IMR-90 (cell line): ENCODE data around the gene PAEP. TPM values are rescaled to one million over a fixed set of nuclear protein-coding genes. Genes with fewer than 3 reads are reported as not detected.

Source experiments
- ATAC-seq: fragments of 200-7000 bp; cut with Tn5 transposase; 2 replicates; pipeline ENCODE4 v1.9.1; 2020; ENCODE audit warnings: low read depth, mild to moderate bottlenecking, moderate library complexity
- BruUV-seq: library from RNA; stranded (reverse); fragments of 400-500 nt; replicated peaks from 2 replicates; lab custom pipeline; 2021; lab: Mats Ljungman, UMichigan
- CTCF ChIA-PET: fragments of 300-600 bp; formaldehyde crosslinking; extraction: SDS; loops from one replicate; lab custom pipeline; 2021; ENCODE audit warnings: antibody characterized with exemption; lab: Yijun Ruan, JAX
- POLR2A ChIA-PET: fragments of 300-600 bp; sonication (Branson Sonifier 250); formaldehyde crosslinking; loops from one replicate; lab custom pipeline; 2022; ENCODE audit warnings: antibody characterized with exemption; ENCODE audit not compliant: unreplicated experiment; lab: Charles Lee
- DNase-seq: peaks from one replicate; pipeline ENCODE4 v3.0.0; 2013
- H2AFZ ChIP-seq: replicated peaks from 2 replicates; pipeline ENCODE3; 2013; ENCODE audit warnings: low read length, mild to moderate bottlenecking; ENCODE audit not compliant: poor library complexity
- H2AK5ac ChIP-seq: 2 replicates; pipeline ENCODE4 v1.6.1; 2013; ENCODE audit warnings: low read depth, low read length, inconsistent platforms
- H2AK9ac ChIP-seq: replicated peaks from 2 replicates; pipeline ENCODE3; 2013; ENCODE audit warnings: mild to moderate bottlenecking, low read depth, low read length, moderate library complexity; ENCODE audit not compliant: poor library complexity
- H2BK120ac ChIP-seq: 2 replicates; pipeline ENCODE4 v1.6.1; 2013; ENCODE audit warnings: low read depth, low read length, inconsistent platforms
- H2BK15ac ChIP-seq: 3 replicates; pipeline ENCODE4 v1.6.1; 2013; ENCODE audit warnings: low read depth, low read length, inconsistent platforms
- H2BK20ac ChIP-seq: 2 replicates; pipeline ENCODE4 v1.6.1; 2013; ENCODE audit warnings: low read depth, mild to moderate bottlenecking, inconsistent platforms, low read length, moderate library complexity
- H2BK5ac ChIP-seq: 2 replicates; pipeline ENCODE4 v1.6.1; 2013; ENCODE audit warnings: mild to moderate bottlenecking, low read depth, low read length, inconsistent platforms; ENCODE audit not compliant: poor library complexity, severe bottlenecking
- H3K14ac ChIP-seq: replicated peaks from 2 replicates; pipeline ENCODE4 v1.6.1; 2013; ENCODE audit warnings: low read depth, low read length, inconsistent platforms
- H3K18ac ChIP-seq: 2 replicates; pipeline ENCODE4 v1.6.1; 2013; ENCODE audit warnings: low read depth, low read length, control low read depth
- H3K23ac ChIP-seq: 2 replicates; pipeline ENCODE4 v1.6.1; 2013; ENCODE audit warnings: low read depth, low read length, inconsistent platforms
- H3K27ac ChIP-seq: 2 replicates; pipeline ENCODE4 v1.5.1; 2013; ENCODE audit warnings: mild to moderate bottlenecking, control low read depth, low read length; ENCODE audit not compliant: insufficient read depth
- H3K27me3 ChIP-seq: 2 replicates; pipeline ENCODE4 v1.6.1; 2013; ENCODE audit warnings: low read length; ENCODE audit not compliant: control insufficient read depth, insufficient read depth
- H3K36me3 ChIP-seq: 2 replicates; pipeline ENCODE4 v1.6.1; 2013; ENCODE audit warnings: low read length, mixed read lengths; ENCODE audit not compliant: control insufficient read depth, insufficient read depth
- H3K4ac ChIP-seq: 2 replicates; pipeline ENCODE4 v1.6.1; 2013; ENCODE audit warnings: low read depth, low read length, inconsistent platforms
- H3K4me1 ChIP-seq: 2 replicates; pipeline ENCODE4 v1.6.1; 2013; ENCODE audit warnings: low read length, mixed read lengths; ENCODE audit not compliant: control insufficient read depth, insufficient read depth
- H3K4me2 ChIP-seq: 2 replicates; pipeline ENCODE4 v1.6.1; 2013; ENCODE audit warnings: low read depth, mild to moderate bottlenecking, control low read depth, low read length, moderate library complexity
- H3K4me3 ChIP-seq: 2 replicates; pipeline ENCODE4 v1.5.1; 2013; ENCODE audit warnings: low read depth, mild to moderate bottlenecking, control low read depth, low read length, moderate library complexity; ENCODE audit not compliant: insufficient read depth
- H3K56ac ChIP-seq: 2 replicates; pipeline ENCODE4 v1.6.1; 2013; ENCODE audit warnings: low read length, inconsistent platforms; ENCODE audit not compliant: insufficient read depth; ENCODE audit errors: extremely low read depth
- H3K79me1 ChIP-seq, 2 experiments: 2 replicates each; pipeline ENCODE4 v1.6.1; 2013; ENCODE audit warnings: low read length in 2 of 2, inconsistent platforms in 1 of 2, low read depth in 1 of 2
- H3K9ac ChIP-seq: 2 replicates; pipeline ENCODE4 v1.6.1; 2013; ENCODE audit warnings: low read depth, low read length, control low read depth
- H3K9me1 ChIP-seq: 2 replicates; pipeline ENCODE4 v1.6.1; 2013; ENCODE audit warnings: low read length, inconsistent platforms; ENCODE audit not compliant: insufficient read depth
- H3K9me3 ChIP-seq: 2 replicates; pipeline ENCODE4 v1.6.1; 2013; ENCODE audit warnings: low read length; ENCODE audit not compliant: control insufficient read depth, insufficient read depth
- H4K20me1 ChIP-seq: 2 replicates; pipeline ENCODE4 v1.6.1; 2013; ENCODE audit warnings: low read length, inconsistent platforms; ENCODE audit not compliant: insufficient read depth
- H4K5ac ChIP-seq: 2 replicates; pipeline ENCODE4 v1.6.1; 2013; ENCODE audit warnings: mild to moderate bottlenecking, low read depth, low read length, control low read depth
- H4K8ac ChIP-seq, 2 experiments: 2 replicates each; pipeline ENCODE4 v1.6.1; 2013; ENCODE audit warnings: low read depth in 2 of 2, low read length in 2 of 2, control low read depth in 1 of 2, inconsistent platforms in 1 of 2
- H4K91ac ChIP-seq: 2 replicates; pipeline ENCODE4 v1.6.1; 2013; ENCODE audit warnings: low read depth, low read length, inconsistent platforms; ENCODE audit not compliant: insufficient read depth
- BHLHE40 ChIP-seq: fragments of 150-350 bp; IDR thresholded peaks from 2 replicates; pipeline ENCODE4 v1.6.1; 2016; ENCODE audit warnings: mild to moderate bottlenecking, low read depth, low read length
- CEBPB ChIP-seq: IDR thresholded peaks from 2 replicates; pipeline ENCODE4 v1.6.1; 2012; ENCODE audit warnings: low read depth, low read length, improper control_type of control experiment
- FOS ChIP-seq: fragments of 150-350 bp; IDR thresholded peaks from 2 replicates; pipeline ENCODE4 v1.6.1; 2016; ENCODE audit warnings: low read depth, low read length
- MAFK ChIP-seq: IDR thresholded peaks from 2 replicates; pipeline ENCODE4 v1.6.1; 2012; ENCODE audit warnings: low read depth, low read length, improper control_type of control experiment
- MAZ ChIP-seq: IDR thresholded peaks from 2 replicates; pipeline ENCODE4 v1.6.1; 2012; ENCODE audit warnings: low read depth, mild to moderate bottlenecking, low read length, improper control_type of control experiment, moderate library complexity, borderline replicate concordance
- NFE2L2 ChIP-seq: fragments of 150-350 bp; IDR thresholded peaks from 2 replicates; pipeline ENCODE4 v1.6.1; 2016; ENCODE audit warnings: low read depth, mild to moderate bottlenecking, low read length
- RAD21 ChIP-seq: IDR thresholded peaks from 2 replicates; pipeline ENCODE4 v1.6.1; 2012; ENCODE audit warnings: low read length, improper control_type of control experiment
- WGBS, 2 experiments: methylation state at CpG; one replicate each; pipeline versions ENCODE4 v1.1.5 to v1.1.7; 2013; ENCODE audit warnings: missing lambda C conversion rate in 2 of 2; ENCODE audit not compliant: insufficient read length in 1 of 2; ENCODE audit errors: extremely low coverage in 2 of 2; 5-methylcytosine and 5-hydroxymethylcytosine counted together
- dilution Hi-C: fragments of 300-500 bp; cut with HindIII; formaldehyde crosslinking; loops from one replicate; pipeline ENCODE4 v1.14.3; 2018; ENCODE audit warnings: low sequenced_read_pairs; ENCODE audit not compliant: unreplicated experiment
- in situ Hi-C: fragments of 300-500 bp; cut with MboI; formaldehyde crosslinking; loops from 3 replicates; pipeline ENCODE4 v1.14.3; 2019; ENCODE audit warnings: low sequenced_read_pairs, inconsistent platforms, mixed read lengths
- intact Hi-C: fragments of 100-400 bp; cut with micrococcal nuclease; formaldehyde crosslinking; loops from 2 replicates; pipeline ENCODE4 v1.10.0; 2022
- polyA plus RNA-seq, 3 experiments: library from polyadenylated mRNA; depleted of rRNA; stranded (reverse); fragments of >200 nt; gene quantifications; 2 replicates each; pipeline ENCODE4 v1.2.3, GENCODE V29; 2012; ENCODE audit warnings: low replicate concordance in 1 of 3
- total RNA-seq: library from RNA; depleted of rRNA; stranded (reverse); fragments of >200 nt; gene quantifications from 2 replicates; pipeline ENCODE4 v1.2.3, GENCODE V29; 2012

The PAEP gene
- total and polyA plus RNA-seq, 2 of the 4 experiments (the other 2 are of a cell fraction), result not detected

DNA sequence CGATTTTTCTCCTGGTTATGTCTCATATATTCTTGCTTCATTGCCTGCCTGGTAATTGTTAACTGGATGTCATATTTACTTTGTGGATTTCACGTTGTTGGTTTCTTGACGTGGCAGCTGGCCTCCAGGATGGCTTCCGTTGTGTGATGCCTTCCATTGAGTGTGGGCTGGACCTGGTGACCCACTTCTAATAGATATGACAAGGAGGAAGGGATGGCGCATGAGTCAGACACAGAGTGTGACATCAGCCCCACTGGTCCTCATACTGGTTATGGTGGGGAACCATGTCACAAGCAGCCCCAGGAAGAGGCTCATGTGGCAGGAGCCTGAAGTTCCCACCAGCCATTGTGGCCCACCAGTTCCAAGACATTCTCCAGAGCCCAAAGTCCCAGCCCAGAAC lies 6.4 kb upstream of the PAEP start:
- Histone ChIP-seq H3K14ac (no peak overlapping the region), H3K4me3 (no peak overlapping the region), H4K91ac (no peak overlapping the region), H2AFZ (no peak overlapping the region), H3K36me3 (no peaks in the 10 kb centered on the region), H2AK5ac (no peak overlapping the region), H3K23ac (no peak overlapping the region), H3K27ac (no peak overlapping the region), H3K56ac (no peak overlapping the region), H3K18ac (no peak overlapping the region), H3K4ac (no peak overlapping the region), H2BK120ac (no peak overlapping the region), H3K9ac (no peak overlapping the region), H2BK5ac (no peak overlapping the region), H3K79me1 (no peaks in the 10 kb centered on the region), H2AK9ac (no peak overlapping the region), H2BK20ac (no peak overlapping the region), H4K5ac (no peak overlapping the region), H2BK15ac (no peak overlapping the region), H3K4me2 (no peak overlapping the region), H4K20me1 (no peaks in the 10 kb centered on the region), H3K9me3 (no peaks in the 10 kb centered on the region), H3K4me1 (no peaks in the 10 kb centered on the region), H3K9me1 (no peaks in the 10 kb centered on the region), H4K8ac (no peak overlapping the region), H3K27me3 (no peaks in the 10 kb centered on the region; the same call in 1 of the 2 replicates)
- in situ Hi-C loops (no loop called here), dilution Hi-C loops (no loop called here), intact Hi-C loops (no loop called here)
- TF ChIP-seq FOS, result no peak
- TF ChIP-seq RAD21, result no peak
- TF ChIP-seq BHLHE40, result no peak
- no peak for TF ChIP-seq CEBPB
- TF ChIP-seq MAFK, result no peak
- no peak for TF ChIP-seq MAZ
- no peak for TF ChIP-seq NFE2L2
- DNase-seq, result no peak
- ChIA-PET CTCF (no interaction called here), POLR2A (no interaction called here)
- ATAC-seq, result no peak
- BruUV-seq, result no TSS peak
- WGBS, 2 experiments, result no CpG with 5 or more reads among the region's 5 CpGs
